ENCODE data around the gene CTBS.
"Not testable (repeated sequence)": the region's sequence is repeated elsewhere in the genome, so short reads cannot be mapped to it uniquely, and the experiment has no call there.

CTBS gene

DNA sequence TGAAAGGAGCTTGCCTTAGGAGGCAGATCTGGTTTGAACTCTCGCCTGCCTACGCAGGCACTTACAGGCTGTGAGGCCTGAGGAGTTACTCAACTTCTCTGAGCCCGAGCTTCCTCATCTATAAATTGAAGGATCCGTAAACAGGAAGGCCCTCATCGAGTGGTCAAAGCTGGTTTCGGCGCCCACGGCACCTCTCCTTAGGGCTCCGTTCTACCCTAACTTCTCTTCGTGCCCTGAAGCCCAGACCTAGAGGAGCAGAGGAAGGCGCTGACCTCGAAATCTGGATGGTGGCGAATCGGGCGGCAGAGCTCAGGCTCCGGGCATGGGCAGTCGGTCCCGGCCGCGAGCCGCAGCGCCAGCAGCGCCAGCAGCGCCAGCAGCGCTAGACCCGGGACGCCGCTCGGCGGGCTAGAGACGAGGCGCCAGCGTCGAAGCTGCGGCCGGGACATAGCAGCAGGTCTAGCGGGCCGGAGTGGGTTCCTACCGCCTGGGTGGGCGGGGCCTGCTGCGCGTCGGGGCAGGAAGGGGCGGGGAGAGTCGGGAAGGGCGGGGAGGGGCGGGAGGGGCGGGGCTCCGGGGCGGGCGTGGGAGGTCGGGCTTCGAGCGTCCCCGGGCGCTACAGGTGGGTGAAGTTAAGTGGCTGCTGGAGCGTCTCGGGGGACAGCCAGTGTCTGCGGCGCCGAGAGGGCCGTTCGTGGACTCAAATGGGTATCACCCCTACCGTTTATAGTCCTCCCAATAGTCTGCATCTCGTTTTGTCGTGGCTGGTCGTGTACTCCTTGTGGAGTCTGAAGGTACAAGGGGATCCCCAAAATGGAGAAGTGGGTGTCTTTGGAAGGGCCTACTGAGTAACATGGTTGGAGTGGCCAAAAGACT lies at the start of gene CTBS:
TSS of gene CTBS (minus strand) at position 474 of the 876 bp plus-strand sequence. CDS start at position 449, 25 bp downstream.
- DNase-seq, result peak; percentile 90

DNA sequence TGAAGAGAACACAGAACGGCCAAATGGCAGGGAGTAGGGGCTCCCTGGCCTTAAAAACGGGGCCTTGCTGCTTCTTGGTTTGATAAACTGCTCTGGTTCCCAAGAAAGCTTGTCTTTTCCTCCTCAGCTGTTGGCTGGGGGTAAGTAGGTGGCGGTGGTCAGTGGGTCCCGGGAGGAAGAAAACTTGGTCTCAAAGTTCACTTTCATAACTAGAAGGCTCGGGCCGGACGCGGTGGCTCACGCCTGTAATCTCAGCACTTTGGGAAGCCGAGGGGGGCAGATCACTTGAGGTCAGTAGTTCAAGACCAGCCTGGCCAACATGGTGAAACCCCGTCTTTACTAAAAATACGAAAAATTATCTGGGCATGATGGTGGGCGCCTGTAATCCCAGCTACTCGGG lies 47.3 kb upstream of the CTBS start:
- DNase-seq, result no peak

DNA sequence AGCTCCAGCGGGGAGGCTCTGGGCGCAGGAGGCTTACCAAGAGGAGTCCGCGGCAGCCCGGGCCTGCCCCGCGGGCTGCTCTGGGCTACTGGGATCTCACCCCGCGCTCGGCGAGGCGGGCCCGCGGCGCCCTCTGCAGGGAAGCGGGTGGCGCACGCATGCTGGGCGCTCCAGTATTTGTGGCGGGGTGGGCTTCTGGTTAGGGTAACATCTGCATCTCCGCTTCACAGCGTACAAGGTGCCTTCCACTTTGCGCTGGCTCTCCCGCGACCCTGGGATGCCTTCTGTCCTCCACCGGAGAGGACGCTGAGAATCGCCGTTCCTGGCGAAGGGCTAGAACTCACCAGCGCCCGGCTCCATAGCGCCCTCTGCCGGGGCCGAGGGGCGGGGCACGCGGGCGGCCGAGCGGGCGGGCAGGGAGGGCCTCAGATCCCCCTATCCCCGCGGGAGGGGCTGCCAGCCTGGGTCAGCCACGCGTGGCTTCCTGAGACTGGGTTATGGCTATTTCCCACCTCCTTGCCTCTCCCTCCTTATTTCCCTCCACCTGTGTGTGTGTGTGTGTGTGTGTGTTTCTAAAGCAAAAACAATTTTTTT lies 46.6 kb upstream of the CTBS start:
- DNase-seq, result peak; percentile 68

DNA sequence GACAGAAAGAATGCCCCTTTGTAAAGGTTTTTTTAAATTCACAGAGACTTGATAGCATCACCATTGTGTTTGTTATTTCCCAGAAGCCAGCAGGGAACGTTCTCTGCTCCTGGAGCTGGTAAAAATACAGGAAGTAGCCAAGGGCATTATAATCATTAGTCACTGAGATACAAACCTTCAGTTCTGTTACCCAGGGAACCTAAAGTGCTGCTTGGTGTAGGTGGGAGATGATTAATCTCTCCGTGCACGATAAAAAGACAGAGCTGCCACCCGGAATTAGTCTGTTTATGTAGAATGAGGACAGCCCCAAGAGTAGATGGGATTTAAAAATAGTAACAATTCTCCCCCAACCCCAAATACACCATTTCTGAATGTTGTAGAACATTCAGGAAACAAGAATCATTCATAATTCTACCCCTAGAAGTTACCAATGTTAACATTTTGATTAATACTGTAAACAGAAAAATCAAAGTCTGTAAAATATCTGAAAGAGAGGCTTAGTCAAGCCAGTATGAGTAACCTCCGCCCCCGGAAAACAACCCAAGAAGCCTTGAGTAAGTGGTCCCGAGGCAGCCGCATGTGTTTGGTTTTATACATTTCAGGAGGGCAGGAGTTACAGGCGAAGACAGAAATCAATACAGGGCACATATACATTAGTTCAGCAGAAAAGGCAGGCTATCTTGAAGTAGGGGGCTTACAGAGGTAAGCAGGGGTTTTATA lies 45.3 kb upstream of the CTBS start:
- DNase-seq, result no peak

DNA sequence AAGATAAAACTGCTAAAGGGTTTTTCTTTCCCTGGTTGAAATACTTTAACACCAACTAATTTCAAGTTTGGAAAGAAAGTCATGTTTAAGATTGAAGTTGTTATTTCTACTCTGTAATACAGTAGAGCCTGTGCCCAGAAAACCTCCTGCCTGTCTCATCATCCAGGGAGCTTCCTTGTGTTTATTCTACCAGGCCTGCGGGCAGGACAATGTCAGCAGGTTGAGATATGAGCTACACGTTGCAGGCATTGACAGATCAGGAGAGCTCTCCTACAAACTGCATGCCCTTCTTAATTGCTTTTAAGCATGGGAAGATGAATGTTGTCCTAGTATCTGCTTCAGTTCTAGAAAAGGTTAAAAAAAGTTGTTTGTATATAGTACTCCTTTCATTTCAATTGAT lies 43.1 kb upstream of the CTBS start:
- no peak for DNase-seq

GRCh38 chr1:84615790-84616189 lies 41.5 kb upstream of the CTBS start:
- DNase-seq, result no peak

DNA sequence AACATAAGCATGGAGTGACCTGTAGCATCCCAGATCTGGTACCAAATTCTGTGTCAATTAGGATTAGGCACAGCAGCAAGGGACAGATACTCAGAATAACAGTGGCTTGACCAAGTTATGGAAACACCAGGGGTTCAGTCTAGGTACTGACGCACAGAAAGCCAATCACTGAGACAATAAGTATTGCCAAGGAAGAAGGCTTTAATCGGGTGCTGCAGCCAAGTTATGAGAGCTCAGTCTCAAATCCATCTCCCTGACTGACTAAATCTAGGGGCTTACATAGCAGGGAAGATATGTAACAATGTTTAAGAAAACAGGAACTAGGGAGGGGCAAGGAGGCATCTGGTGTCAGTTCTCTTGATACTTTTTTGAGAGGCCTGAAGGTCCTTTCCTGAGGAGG lies 39.6 kb upstream of the CTBS start:
- no peak for DNase-seq

- DNase-seq, result no peak
Measured at GRCh38 chr1:84613026-84613425, 38.8 kb upstream of the CTBS start.

GRCh38 chr1:84611796-84612195 lies 37.6 kb upstream of the CTBS start:
- no peak for DNase-seq

DNA sequence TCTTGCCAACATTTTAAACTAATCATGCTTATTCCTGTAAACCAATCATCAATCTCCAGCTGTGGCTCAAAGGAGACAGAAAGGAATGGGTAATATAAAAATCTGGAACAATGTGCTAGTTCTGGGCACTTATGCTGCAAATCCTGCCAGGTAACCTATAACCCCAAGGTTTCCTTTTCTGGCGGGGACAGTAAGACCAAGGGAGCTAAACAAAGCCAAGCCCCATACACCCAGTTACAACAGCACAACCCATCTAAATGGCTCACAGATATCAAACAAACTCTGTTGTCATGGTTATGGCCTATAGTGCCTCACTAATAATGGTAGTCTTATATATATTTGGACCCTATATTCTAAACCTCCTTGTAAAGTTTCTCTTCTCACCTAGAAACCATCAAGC lies 36.9 kb upstream of the CTBS start:
- no peak for DNase-seq

GRCh38 chr1:84606977-84607376 lies 32.7 kb upstream of the CTBS start:
- DNase-seq, result no peak

DNA sequence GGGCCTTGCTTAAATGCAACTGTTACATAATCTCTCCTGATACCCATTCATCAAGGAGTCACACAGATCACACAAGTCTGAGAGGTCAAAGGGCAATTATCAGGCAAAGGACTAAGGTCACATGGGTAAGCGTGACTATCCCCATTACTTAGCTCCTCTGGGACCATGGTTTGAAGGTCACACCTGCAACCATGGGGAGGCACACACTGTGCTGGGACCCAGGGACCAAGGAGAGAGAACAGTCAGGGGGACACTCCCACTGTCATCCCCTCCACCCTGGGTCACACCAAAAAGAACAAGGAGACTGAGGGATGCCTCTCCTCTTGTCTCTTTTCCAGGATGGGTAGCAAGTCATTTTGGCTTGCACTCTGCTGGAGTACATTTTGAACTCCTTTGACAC lies 30.9 kb upstream of the CTBS start:
- DNase-seq, result no peak

- no peak for DNase-seq
Measured at GRCh38 chr1:84603941-84604830, 29.9 kb upstream of the CTBS start.

- DNase-seq, result no peak
Measured at GRCh38 chr1:84603223-84603622, 29.0 kb upstream of the CTBS start.

DNA sequence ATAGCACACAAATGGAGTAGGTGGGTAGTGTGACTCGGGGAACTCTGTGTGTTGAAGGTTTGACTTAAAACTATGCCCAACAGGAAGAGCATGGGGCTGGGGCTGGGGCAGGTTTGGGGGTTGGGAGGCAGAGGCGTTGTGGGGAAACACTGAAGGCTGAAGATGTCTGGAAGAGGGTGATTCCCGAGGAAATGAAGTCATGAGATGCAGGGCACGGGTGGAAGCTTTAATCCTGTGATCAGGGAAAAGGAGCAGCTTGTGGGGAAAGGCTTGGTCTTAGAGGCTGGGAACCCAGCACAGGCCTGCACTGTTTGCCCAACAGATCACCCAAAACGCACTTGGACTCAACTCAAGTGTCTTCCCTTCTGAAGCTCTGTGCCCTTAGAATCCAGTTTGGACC lies 26.6 kb upstream of the CTBS start:
- DNase-seq, result no peak

DNA sequence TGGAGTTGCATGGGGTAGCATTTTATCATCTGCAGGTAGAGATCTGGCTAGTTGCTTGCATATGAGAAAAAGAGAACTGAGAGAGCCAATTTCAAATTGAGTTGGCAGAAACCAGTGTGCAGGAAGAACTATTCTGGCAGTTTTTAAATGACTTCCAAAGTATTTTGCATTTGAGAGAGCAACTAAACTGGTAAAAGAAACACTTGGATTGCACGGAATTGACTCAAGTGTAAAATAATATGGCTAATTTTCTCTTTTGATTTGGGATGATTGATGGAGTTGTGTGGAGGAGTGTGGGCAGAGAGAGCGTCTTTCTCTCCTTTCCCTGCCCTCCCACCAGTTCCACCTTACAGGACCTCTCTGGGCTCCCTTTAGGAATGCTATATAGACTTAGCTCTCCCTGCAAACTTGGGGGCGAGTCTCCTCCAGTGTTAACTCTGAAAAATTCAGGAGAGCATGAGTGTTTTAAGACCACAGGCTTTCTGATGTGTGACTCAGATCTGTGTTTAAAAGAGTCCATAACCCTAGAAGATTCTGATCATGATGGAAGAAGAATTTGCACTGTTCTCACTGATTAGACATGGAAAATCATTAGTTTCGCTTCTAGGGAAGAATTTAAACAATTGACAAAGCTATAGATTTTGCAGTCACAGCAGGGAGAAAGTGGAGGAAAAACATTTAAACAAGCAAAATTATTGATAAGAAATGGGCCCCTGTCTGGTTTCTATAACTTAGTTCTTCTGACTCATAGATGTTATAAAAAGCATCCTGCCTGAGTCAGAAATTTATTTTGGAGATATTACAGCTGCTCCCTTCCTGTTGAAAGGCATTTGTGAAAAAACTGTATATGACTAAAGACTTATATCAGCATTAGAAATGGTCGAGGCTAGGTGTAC lies 24.9 kb upstream of the CTBS start:
- DNase-seq, result no peak

DNA sequence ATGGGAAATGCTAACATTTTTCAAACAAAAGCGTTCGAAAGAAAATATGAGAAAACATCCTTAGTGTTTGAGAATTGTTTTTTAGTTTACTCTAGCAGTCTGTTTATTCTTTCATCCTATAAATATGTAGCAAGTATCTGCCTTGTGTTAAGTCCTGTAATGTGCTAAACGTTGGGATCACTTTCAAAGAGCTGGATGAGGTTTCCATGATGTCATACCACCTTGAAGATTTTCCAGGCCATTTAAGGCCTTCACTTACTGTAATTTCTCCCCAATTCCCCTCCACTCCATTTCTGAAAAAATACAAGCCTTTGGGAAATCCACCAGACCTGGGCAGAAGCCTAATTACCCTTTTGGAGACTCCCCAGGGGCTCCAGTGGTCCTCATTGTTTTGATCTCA lies 24.2 kb upstream of the CTBS start:
- DNase-seq, result no peak

DNA sequence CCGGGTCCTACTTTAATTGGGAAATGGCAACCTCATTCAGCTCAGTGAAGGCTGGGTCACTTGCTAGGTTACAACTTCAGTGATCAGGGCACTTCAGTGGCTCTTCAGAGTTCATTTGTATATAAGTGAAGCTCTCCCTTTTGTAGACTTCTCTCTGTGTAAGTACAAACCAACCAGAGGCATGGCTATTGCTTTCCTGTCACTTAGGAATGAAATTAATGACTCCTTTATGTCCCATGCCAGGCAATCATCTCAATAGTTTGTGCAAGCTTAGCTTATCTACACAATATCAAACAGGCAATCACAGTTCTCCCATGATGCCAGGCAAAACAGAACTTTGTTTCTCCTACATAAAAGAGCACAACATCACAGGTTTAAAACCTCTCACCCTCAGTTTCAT lies 22.8 kb upstream of the CTBS start:
- no peak for DNase-seq

DNA sequence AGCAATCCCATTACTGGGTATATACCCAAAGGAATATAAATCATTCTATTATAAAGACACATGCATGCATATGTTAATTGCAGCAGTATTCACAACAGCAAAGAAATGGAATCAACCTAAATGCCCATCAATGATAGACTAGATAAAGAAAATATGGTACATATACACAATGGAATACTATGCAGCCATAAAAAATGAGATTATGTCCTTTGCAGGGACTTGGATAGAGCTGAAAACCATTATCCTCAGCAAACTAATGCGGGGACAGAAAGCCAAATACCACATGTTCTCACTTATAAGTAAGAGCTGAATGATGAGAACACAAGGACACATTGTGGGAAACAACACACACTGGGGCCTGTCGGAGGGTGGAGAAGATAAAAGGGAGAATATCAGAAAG lies 20.7 kb upstream of the CTBS start:
- DNase-seq, result not testable (repeated sequence)

DNA sequence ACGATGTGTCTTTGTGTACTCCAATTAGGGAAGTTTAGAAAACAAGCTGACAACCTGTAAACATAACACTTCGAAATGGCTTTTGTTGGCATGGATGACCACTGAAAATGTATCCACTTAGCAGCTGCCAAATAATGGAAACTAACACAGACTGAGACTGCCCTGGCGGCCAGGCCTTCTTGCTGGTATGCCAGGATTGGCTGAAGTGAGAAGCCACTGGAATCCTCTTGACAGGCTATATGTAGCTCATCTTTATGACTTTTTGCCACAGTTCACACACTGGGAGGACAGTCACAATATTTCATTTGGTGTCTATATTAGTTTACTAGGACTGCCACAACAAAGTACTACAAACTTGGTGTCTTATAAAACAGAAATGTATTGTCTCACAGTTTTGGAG lies 12.9 kb upstream of the CTBS start:
- no peak for DNase-seq

DNA sequence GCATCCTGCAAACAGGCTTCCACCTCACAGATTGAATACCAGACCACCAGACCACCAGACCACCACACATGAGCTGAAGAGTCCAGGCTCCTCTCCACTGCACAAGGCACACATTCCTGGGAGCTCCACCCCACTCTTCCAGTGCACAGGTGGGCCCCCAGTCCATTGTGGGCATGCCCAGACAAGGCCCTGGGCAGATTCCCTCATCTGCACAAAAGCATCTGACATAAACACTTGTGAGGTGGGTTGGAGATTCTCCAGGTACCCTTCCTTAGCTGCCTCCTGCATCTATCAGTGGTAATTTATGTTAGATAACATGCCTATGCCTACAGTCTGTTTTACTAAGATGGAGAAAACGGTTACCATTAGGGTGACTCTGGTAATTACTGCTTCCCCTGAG lies 11.6 kb upstream of the CTBS start:
- no peak for DNase-seq

- DNase-seq, result no peak
Measured at GRCh38 chr1:84584126-84584525, 9.9 kb upstream of the CTBS start.
